K562 (cell line): ENCODE results near the gene MAP4K1. TPM values are rescaled to one million over a fixed set of nuclear protein-coding genes. Genes with fewer than 3 reads are reported as not detected.

Experiments used
- ATAC-seq: fragments of 200-7000 bp; cut with Tn5 transposase; 3 replicates; pipeline ENCODE4 v1.9.1; 2020; ENCODE audit warnings: moderate library complexity
- BruUV-seq: library from RNA; stranded (reverse); fragments of 400-500 nt; replicated peaks from 2 replicates; lab custom pipeline; 2021; lab: Mats Ljungman, UMichigan
- CTCF ChIA-PET: fragments of 300-600 bp; formaldehyde crosslinking; extraction: SDS; loops from one replicate; lab custom pipeline; 2021; ENCODE audit warnings: low intra/inter-chr PET ratio; lab: Yijun Ruan, JAX
- POLR2A ChIA-PET: fragments of 300-600, 350-650 bp; sonication (Branson Sonifier 250); formaldehyde crosslinking; extraction: SDS; loops from one replicate; lab custom pipeline; 2021; ENCODE audit warnings: antibody characterized with exemption, inconsistent platforms; lab: Yijun Ruan, JAX
- DNase-seq, 4 experiments: peaks; one replicate each; pipeline versions ENCODE4 v3.0.0 to v3.0.0-alpha.2; 2011 to 2018; ENCODE audit warnings: low spot score in 3 of 4, mixed read lengths in 3 of 4; ENCODE audit errors: extremely low read depth in 1 of 4
- FAIRE-seq: peaks from 2 replicates; lab custom pipeline; 2011; peaks lifted over from hg19 to GRCh38; lab: Jason Lieb, UNC
- H2AFZ ChIP-seq: 2 replicates; pipeline ENCODE4 v1.6.0; 2011; ENCODE audit warnings: low read depth, low read length, control low read depth, inconsistent platforms
- H3K27ac ChIP-seq: fragments of 200-600 bp; 3 replicates; pipeline ENCODE4 v1.8.0; 2011; ENCODE audit warnings: low read depth, mild to moderate bottlenecking, control low read depth, inconsistent platforms, low read length, moderate library complexity, mixed read lengths; ENCODE audit errors: extremely low read depth
- H3K27me3 ChIP-seq, 2 experiments: fragments of 300-600 bp in 1 of 2; 2 replicates in 1 of 2; 3 replicates in 1 of 2; pipeline versions ENCODE4 v1.6.0 to v1.8.0; 2011; ENCODE audit warnings: inconsistent platforms in 2 of 2, low read length in 2 of 2, mild to moderate bottlenecking in 1 of 2, mixed read lengths in 1 of 2, moderate library complexity in 1 of 2; ENCODE audit not compliant: control insufficient read depth in 2 of 2, insufficient read depth in 2 of 2
- H3K36me3 ChIP-seq: fragments of 300-600 bp; 3 replicates; pipeline ENCODE4 v1.8.0; 2011; ENCODE audit warnings: mild to moderate bottlenecking, low read length, inconsistent platforms; ENCODE audit not compliant: control insufficient read depth, insufficient read depth
- H3K4me1 ChIP-seq, 2 experiments: fragments of 200-600 bp in 1 of 2; replicated peaks in 1 of 2; 2 replicates in 1 of 2; 3 replicates in 1 of 2; pipeline versions ENCODE4 v1.5.1 to v1.8.0; 2011; ENCODE audit warnings: inconsistent platforms in 2 of 2, low read length in 2 of 2, mild to moderate bottlenecking in 1 of 2, mixed read lengths in 1 of 2, moderate library complexity in 1 of 2; ENCODE audit not compliant: control insufficient read depth in 2 of 2, insufficient read depth in 2 of 2
- H3K4me2 ChIP-seq: 2 replicates; pipeline ENCODE4 v1.6.1; 2011; ENCODE audit warnings: low read length, control low read depth, inconsistent platforms, mixed read lengths; ENCODE audit not compliant: insufficient read depth
- H3K4me3 ChIP-seq: fragments of 200-600 bp; sonication (generic), shearing (Covaris generic); 2 replicates; pipeline ENCODE4 v1.5.1; 2016; ENCODE audit warnings: control low read depth, inconsistent platforms
- H3K79me2 ChIP-seq: fragments of 200-600 bp; 3 replicates; pipeline ENCODE4 v1.8.0; 2011; ENCODE audit warnings: low read length, inconsistent platforms; ENCODE audit not compliant: control insufficient read depth, insufficient read depth
- H3K9ac ChIP-seq, 2 experiments: 2 replicates each; pipeline versions ENCODE4 v1.6.0 to v1.6.1; 2011; ENCODE audit warnings: low read depth in 2 of 2, low read length in 2 of 2, control low read depth in 1 of 2, inconsistent platforms in 1 of 2, mild to moderate bottlenecking in 1 of 2, mixed read lengths in 1 of 2; ENCODE audit not compliant: insufficient read depth in 1 of 2
- H3K9me1 ChIP-seq: one replicate; pipeline ENCODE4 v1.6.0; 2011; ENCODE audit warnings: inconsistent platforms, mild to moderate bottlenecking, low read length, moderate library complexity; ENCODE audit not compliant: control insufficient read depth, insufficient read depth
- H3K9me3 ChIP-seq: replicated peaks from 2 replicates; pipeline ENCODE4 v1.5.1; 2011; ENCODE audit warnings: low read depth, low read length, inconsistent platforms; ENCODE audit not compliant: control insufficient read depth, insufficient read depth
- H4K20me1 ChIP-seq: replicated peaks from 2 replicates; pipeline ENCODE4 v1.6.1; 2011; ENCODE audit warnings: low read length, inconsistent platforms, mixed read lengths; ENCODE audit not compliant: control insufficient read depth, insufficient read depth
- ADNP ChIP-seq: fragments of 200-800 bp; sonication (Bioruptor generic); IDR thresholded peaks from 2 replicates; pipeline ENCODE4 v1.6.1; 2016; ENCODE audit warnings: missing genetic modification characterization, missing compliant biosample characterization
- ETS1 ChIP-seq: conservative IDR thresholded peaks from 2 replicates; pipeline ENCODE4 v1.6.1; 2011; ENCODE audit warnings: low read depth, mild to moderate bottlenecking, low read length; ENCODE audit not compliant: control insufficient read depth
- GABPB1 ChIP-seq: sonication (generic); formaldehyde crosslinking; IDR thresholded peaks from 2 replicates; pipeline ENCODE4 v1.8.0; 2022; ENCODE audit warnings: mild to moderate bottlenecking, missing genetic modification reagents
- GATAD2B ChIP-seq: fragments of 450-650 bp; IDR thresholded peaks from 2 replicates; pipeline ENCODE4 v1.6.1; 2017; ENCODE audit warnings: mild to moderate bottlenecking, borderline replicate concordance
- HDAC8 ChIP-seq: fragments of 450-650 bp; IDR thresholded peaks from 2 replicates; pipeline ENCODE4 v1.6.1; 2016; ENCODE audit warnings: mild to moderate bottlenecking, missing genetic modification characterization, moderate library complexity, missing compliant biosample characterization
- HNRNPK ChIP-seq: fragments of 200-400 bp; formaldehyde crosslinking; IDR thresholded peaks from one replicate; pipeline ENCODE4 v1.6.1; 2018; ENCODE audit warnings: mild to moderate bottlenecking, low read depth, low read length; ENCODE audit not compliant: poor library complexity, severe bottlenecking
- KLF1 ChIP-seq: fragments of 450-650 bp; IDR thresholded peaks from 2 replicates; pipeline ENCODE4 v1.6.1; 2016; ENCODE audit warnings: missing genetic modification characterization, missing compliant biosample characterization
- KLF16 ChIP-seq: IDR thresholded peaks from 2 replicates; pipeline ENCODE4 v1.6.1; 2016; ENCODE audit warnings: antibody characterized with exemption
- MEF2D ChIP-seq: conservative IDR thresholded peaks from 2 replicates; pipeline ENCODE4 v1.6.1; 2016; ENCODE audit warnings: low read depth, missing genetic modification characterization, missing compliant biosample characterization
- MITF ChIP-seq: IDR thresholded peaks from 2 replicates; pipeline ENCODE4 v1.6.1; 2014; ENCODE audit warnings: antibody characterized with exemption
- SRF ChIP-seq, 2 experiments: fragments of 250-450, 450-650 bp in 1 of 2; sonication (Bioruptor Pico) in 1 of 2; sonication (generic) in 1 of 2; formaldehyde crosslinking; IDR thresholded peaks; 2 replicates each; pipeline versions ENCODE4 v1.5.0 to v1.5.1; 2020 to 2022; ENCODE audit warnings: mild to moderate bottlenecking in 1 of 2, missing genetic modification reagents in 1 of 2
- THRAP3 ChIP-seq: fragments of 450-650 bp; IDR thresholded peaks from 2 replicates; pipeline ENCODE4 v1.6.1; 2016; ENCODE audit warnings: mild to moderate bottlenecking, inconsistent platforms, borderline replicate concordance
- ZNF445 ChIP-seq: fragments of 250-450 bp; sonication (Bioruptor Pico); IDR thresholded peaks from 2 replicates; pipeline ENCODE4 v1.4.0; 2020; ENCODE audit warnings: low read depth, mild to moderate bottlenecking, moderate library complexity
- ZNF75A ChIP-seq: fragments of 450-650 bp; formaldehyde crosslinking; IDR thresholded peaks from 2 replicates; pipeline ENCODE4 v1.4.0; 2020; ENCODE audit warnings: mild to moderate bottlenecking
- WGBS: fragments of 100-300 bp; shearing (Covaris generic); methylation state at CpG from one replicate; pipeline ENCODE4 v1.1.6; 2016; ENCODE audit warnings: low coverage, mixed read lengths; ENCODE audit not compliant: insufficient coverage; ENCODE audit errors: missing lambda C conversion rate; 5-methylcytosine and 5-hydroxymethylcytosine counted together
- in situ Hi-C: fragments of 300-500 bp; cut with MboI; formaldehyde crosslinking; loops from 4 replicates; pipeline ENCODE4 v1.15.0; 2018; ENCODE audit warnings: inconsistent platforms, mixed read lengths
- intact Hi-C: fragments of 100-400 bp; cut with micrococcal nuclease; formaldehyde crosslinking; loops from 2 replicates; pipeline ENCODE4 v1.14.2; 2022
- polyA plus RNA-seq, 8 experiments: library from polyadenylated mRNA; depleted of rRNA in 4 of 8; stranded (reverse) in 5 of 8; unstranded in 3 of 8; fragments of >200 nt; fragmentation: Nextera tagmentation in 2 of 8; fragmentation: Illumina TruSeq in 1 of 8; extraction: Ambion mirVana in 2 of 8; extraction: Trizol in 1 of 8; gene quantifications; 2 replicates each; pipeline versions ENCODE4 v1.2.1 to v1.2.3, GENCODE V29; 2011 to 2014; ENCODE audit warnings: inconsistent platforms in 1 of 8, missing spikeins in 1 of 8
- total RNA-seq, 7 experiments: library from RNA; depleted of rRNA in 6 of 7; stranded (reverse); fragments of >200 nt in 6 of 7; fragmentation: Illumina TruSeq in 2 of 7; extraction: Trizol in 2 of 7; gene quantifications; 2 replicates each; pipeline versions ENCODE4 v1.2.1 to v1.2.3, GENCODE V29; 2011 to 2021; ENCODE audit warnings: low replicate concordance in 1 of 7

MAP4K1 gene
- total and polyA plus RNA-seq, 9 of the 15 experiments (the other 6 are each of a cell fraction or from before 2014, with no cell fraction given), result 0.14 to 3.2 (median 0.73) TPM; not detected in 1

- Histone ChIP-seq H3K27ac (no peak overlapping the region; the same call in 2 of the 3 replicates), H3K79me2 (peaks cover 8% of the 10 kb centered on the region; the same call in 2 of the 3 replicates), H3K36me3 (no peaks in the 10 kb centered on the region), H3K4me1 (peaks cover 19 to 26% of the 10 kb centered on the region in 2 experiments), H3K4me3 (no peak overlapping the region), H3K9me3 (no peaks in the 10 kb centered on the region), H3K9ac (no peak overlapping the region), H3K4me2 (peak overlapping the region; percentile 90; the same call in 1 of the 2 replicates), H4K20me1 (no peaks in the 10 kb centered on the region), H3K9me1 (no peaks in the 10 kb centered on the region), H3K27me3 (no peaks in the 10 kb centered on the region), H2AFZ (peak overlapping the region; percentile 87)
- no peak for ATAC-seq
- BruUV-seq, result no TSS peak
- FAIRE-seq, result no peak
- ChIA-PET CTCF (interaction anchor here (1.1 to 2.3 kb wide), 2 partner anchors 89 to 487 kb away, joined by 3 to 12 read pairs; partner anchors contain the start of gene FBXO27), POLR2A (interaction anchor here (0.6 to 1.1 kb wide), 2 partner anchors 8 to 11 kb away, joined by 3 read pairs; no protein-coding TSS in a partner anchor)
- WGBS, result 92% methylated on average over 8 of the region's 8 CpGs
- intact Hi-C loops (loop anchor here (2.0 to 10.0 kb wide), 3 partner anchors 31 to 189 kb away; partner anchors contain the start of gene EIF3K), in situ Hi-C loops (no loop called here)
- TF ChIP-seq HNRNPK (no peak), SRF (CRISPR knock-in tag; IDR thresholded peaks at IDR 0.05) (no peak), ZNF75A (no peak), ZNF445 (CRISPR knock-in tag) (no peak), THRAP3 (no peak), MITF (no peak), KLF1 (tag) (no peak), MEF2D (tag) (no peak), ETS1 (no peak), ADNP (tag) (0 out of 2 replicates have a peak, but pooled peaks have one; percentile 19), GABPB1 (CRISPR knock-in tag) (no peak), GATAD2B (no peak), HDAC8 (tag) (0 out of 2 replicates have a peak, but pooled peaks have one; percentile 3), KLF16 (no peak)
- no peak for DNase-seq
Measured at GRCh38 chr19:38545596-38545995, 72.2 kb downstream of the MAP4K1 start.
